H1 (cell line): ENCODE data around the gene ARHGAP10. TPM values are rescaled to one million over a fixed set of nuclear protein-coding genes. Genes with fewer than 3 reads are reported as not detected.

Source experiments
- ATF2 ChIP-seq: IDR thresholded peaks from 2 replicates; pipeline ENCODE4 v1.6.1; 2012; ENCODE audit warnings: low read length, inconsistent platforms
- BCL11A ChIP-seq, 2 experiments: IDR thresholded peaks; one replicate each; pipeline ENCODE4 v1.6.1; 2011; ENCODE audit warnings: low read depth in 2 of 2, low read length in 2 of 2, mild to moderate bottlenecking in 2 of 2
- CBX5 ChIP-seq: fragments of 300-800, 300-1000 bp; sonication (generic); IDR thresholded peaks from 2 replicates; pipeline ENCODE4 v1.7.1; 2016; ENCODE audit warnings: antibody characterized with exemption, low read length, low read depth
- CBX8 ChIP-seq: fragments of 300-800, 300-1000 bp; sonication (generic); IDR thresholded peaks from 2 replicates; pipeline ENCODE4 v1.7.1; 2016; ENCODE audit warnings: low read depth, low read length, borderline replicate concordance
- CTCF ChIP-seq, 3 experiments: IDR thresholded peaks; 1 replicate in 2 of 3; 2 replicates in 1 of 3; pipeline versions ENCODE4 v1.5.1 to v1.6.1; 2011; ENCODE audit warnings: low read length in 3 of 3, mild to moderate bottlenecking in 3 of 3, inconsistent platforms in 2 of 3, low read depth in 1 of 3, moderate library complexity in 1 of 3; ENCODE audit not compliant: insufficient read depth in 1 of 3; ENCODE audit errors: control extremely low read depth in 1 of 3
- EGR1 ChIP-seq: IDR thresholded peaks from 2 replicates; pipeline ENCODE4 v1.6.1; 2011; ENCODE audit warnings: low read depth, low read length, borderline replicate concordance
- FOSL1 ChIP-seq: IDR thresholded peaks from 2 replicates; pipeline ENCODE4 v1.6.1; 2011; ENCODE audit warnings: mild to moderate bottlenecking, low read depth, low read length, moderate library complexity; ENCODE audit not compliant: insufficient read depth
- HDAC2 ChIP-seq, 2 experiments: fragments of 300-600 bp in 1 of 2; sonication (generic) in 1 of 2; IDR thresholded peaks; 2 replicates each; pipeline ENCODE4 v1.6.1; 2011 to 2012; ENCODE audit warnings: low read depth in 2 of 2, low read length in 2 of 2, mild to moderate bottlenecking in 2 of 2, moderate library complexity in 2 of 2, borderline replicate concordance in 1 of 2, inconsistent platforms in 1 of 2
- JUN ChIP-seq: IDR thresholded peaks from 2 replicates; pipeline ENCODE4 v1.6.1; 2011; ENCODE audit warnings: low read depth, mild to moderate bottlenecking, improper control_type of control experiment, low read length
- JUND ChIP-seq: IDR thresholded peaks from 2 replicates; pipeline ENCODE4 v1.6.1; 2011; ENCODE audit warnings: mild to moderate bottlenecking, improper control_type of control experiment, low read length
- KDM1A ChIP-seq: fragments of 200-600, 300-600 bp; sonication (generic); IDR thresholded peaks from 2 replicates; pipeline ENCODE4 v1.7.1; 2016; ENCODE audit warnings: mild to moderate bottlenecking, low read length, borderline replicate concordance
- KDM4A ChIP-seq: IDR thresholded peaks from one replicate; pipeline ENCODE4 v1.7.1; 2012; ENCODE audit warnings: low read depth, mild to moderate bottlenecking, moderate library complexity, low read length, inconsistent platforms; ENCODE audit not compliant: severe bottlenecking
- MAX ChIP-seq: IDR thresholded peaks from 2 replicates; pipeline ENCODE4 v1.6.1; 2012; ENCODE audit warnings: inconsistent platforms
- RAD21 ChIP-seq, 2 experiments: IDR thresholded peaks in 1 of 2; conservative IDR thresholded peaks in 1 of 2; 2 replicates each; pipeline ENCODE4 v1.6.1; 2011; ENCODE audit warnings: low read depth in 2 of 2, low read length in 2 of 2, improper control_type of control experiment in 1 of 2, inconsistent platforms in 1 of 2, mild to moderate bottlenecking in 1 of 2, moderate library complexity in 1 of 2
- SP1 ChIP-seq: IDR thresholded peaks from 2 replicates; pipeline ENCODE4 v1.6.1; 2011; ENCODE audit warnings: low read depth, low read length
- TAF7 ChIP-seq: optimal IDR thresholded peaks from 2 replicates; pipeline ENCODE3; 2011; ENCODE audit warnings: low read depth, mild to moderate bottlenecking, inconsistent platforms, low read length, moderate library complexity, borderline replicate concordance
- USF2 ChIP-seq: IDR thresholded peaks from 2 replicates; pipeline ENCODE4 v1.6.1; 2011; ENCODE audit warnings: low read length, improper control_type of control experiment
- polyA plus RNA-seq, 7 experiments: library from polyadenylated mRNA; depleted of rRNA in 3 of 7; stranded (reverse) in 5 of 7; unstranded in 2 of 7; fragments of >200 nt in 5 of 7; fragments of 200-250 nt in 2 of 7; gene quantifications; 1 replicate in 5 of 7; 2 replicates in 1 of 7; 4 replicates in 1 of 7; pipeline versions ENCODE4 v1.2.1 to v1.2.3, GENCODE V29; 2011 to 2013; ENCODE audit warnings: missing spikeins in 2 of 7, mixed read lengths in 2 of 7
- total RNA-seq: library from RNA; stranded (reverse); fragmentation: NEBNext Ultra II Directional; extraction: Animal tissue kit (Norgen Biotek cat#: 25700); gene quantifications from 2 replicates; pipeline ENCODE4 v1.2.1, GENCODE V29; 2021

The ARHGAP10 gene
- total and polyA plus RNA-seq, 2 of the 8 experiments (the other 6 are each of a cell fraction or from before 2014, with no cell fraction given) = 3.7 to 6.1 TPM

- peak; percentile 47 to 85 (median 85) for TF ChIP-seq CTCF (IDR thresholded peaks at IDR 0.05; ENCODE audit: control extremely low read depth in 1 of 3, insufficient read depth in 1 of 3, low read depth in 1 of 3, low read length in 3 of 3)
- no peak for TF ChIP-seq HDAC2 (IDR thresholded peaks at IDR 0.05; ENCODE audit: borderline replicate concordance in 1 of 2, low read depth in 2 of 2, low read length in 2 of 2)
- no peak for TF ChIP-seq JUN
- TF ChIP-seq USF2 = no peak
- TF ChIP-seq ATF2 = no peak
- no peak for TF ChIP-seq KDM4A
- TF ChIP-seq KDM1A = 0 out of 2 replicates have a peak, but pooled peaks have one; percentile 14
- peak; percentile 89 to 90 for TF ChIP-seq RAD21 (IDR thresholded peaks at IDR 0.05 in 1 of 2, conservative IDR thresholded peaks at IDR 0.05 in 1 of 2; ENCODE audit: low read depth in 2 of 2, low read length in 2 of 2)
- TF ChIP-seq SP1 = 0 out of 2 replicates have a peak, but pooled peaks have one; percentile 16
- TF ChIP-seq BCL11A (IDR thresholded peaks at IDR 0.05; ENCODE audit: low read depth in 2 of 2, low read length in 2 of 2) = no peak
- TF ChIP-seq FOSL1 = no peak
- TF ChIP-seq EGR1 = no peak
- TF ChIP-seq MAX = no peak
- no peak for TF ChIP-seq CBX8
- TF ChIP-seq TAF7 = no peak
- no peak for TF ChIP-seq CBX5
- TF ChIP-seq JUND = no peak
These were observed 252.3 kb downstream of the ARHGAP10 start (continued) for GRCh38 chr4:147984065-147984777.
